PC-9 (cell line): Measurements from ENCODE around the gene GMDS. TPM values are rescaled to one million over a fixed set of nuclear protein-coding genes. Genes with fewer than 3 reads are reported as not detected.
A peak's percentile ranks its signal among the peaks of the same experiment; 100 is the strongest.

Experiments used
- BruUV-seq: library from RNA; stranded (reverse); fragments of 400-500 nt; replicated peaks from 2 replicates; lab custom pipeline; 2021; lab: Mats Ljungman, UMichigan
- CTCF ChIA-PET: fragments of 300-600 bp; sonication (Branson Sonifier 250); formaldehyde crosslinking; loops from one replicate; lab custom pipeline; 2022; ENCODE audit warnings: antibody characterized with exemption; lab: Charles Lee
- POLR2A ChIA-PET: fragments of 300-600 bp; sonication (Branson Sonifier 250); formaldehyde crosslinking; loops from one replicate; lab custom pipeline; 2022; ENCODE audit warnings: antibody characterized with exemption; ENCODE audit not compliant: unreplicated experiment; lab: Charles Lee
- DNase-seq, 2 experiments: peaks; one replicate each; pipeline versions ENCODE4 v3.0.0 to v3.0.0-alpha.2; 2015 to 2022; ENCODE audit warnings: mixed read lengths in 1 of 2
- H2AFZ ChIP-seq: fragments of 200-600 bp; sonication (generic); 2 replicates; pipeline ENCODE4 v1.8.1; 2017; ENCODE audit warnings: antibody characterized with exemption
- H3F3A ChIP-seq: fragments of 200-600 bp; sonication (generic); 2 replicates; pipeline ENCODE4 v1.8.1; 2017; ENCODE audit warnings: antibody characterized with exemption, mild to moderate bottlenecking, low read depth; ENCODE audit not compliant: insufficient read depth
- H3K27ac ChIP-seq: fragments of 200-600 bp; sonication (generic); 2 replicates; pipeline ENCODE4 v1.6.1; 2016; ENCODE audit warnings: mixed run types
- H3K27me3 ChIP-seq: fragments of 200-600 bp; sonication (generic); 2 replicates; pipeline ENCODE4 v1.6.1; 2016; ENCODE audit warnings: low read depth, mixed run types; ENCODE audit not compliant: insufficient read depth
- H3K36me3 ChIP-seq: fragments of 200-600 bp; sonication (generic); 2 replicates; pipeline ENCODE4 v1.6.1; 2016; ENCODE audit warnings: low read depth, mixed run types
- H3K4me1 ChIP-seq: fragments of 200-600 bp; sonication (generic); replicated peaks from 2 replicates; pipeline ENCODE4 v1.6.1; 2016; ENCODE audit warnings: mixed run types; ENCODE audit not compliant: insufficient read depth
- H3K4me2 ChIP-seq: fragments of 200-600 bp; sonication (generic); 2 replicates; pipeline ENCODE4 v1.6.1; 2017; ENCODE audit warnings: mixed run types
- H3K4me3 ChIP-seq: fragments of 200-600 bp; sonication (generic); 2 replicates; pipeline ENCODE4 v1.6.1; 2016; ENCODE audit warnings: mixed run types
- H3K79me2 ChIP-seq: fragments of 200-600 bp; sonication (generic); 2 replicates; pipeline ENCODE4 v1.6.1; 2017; ENCODE audit warnings: low read depth, mixed run types
- H3K9me2 ChIP-seq: fragments of 200-600 bp; sonication (generic); 2 replicates; pipeline ENCODE4 v1.8.1; 2017; ENCODE audit warnings: mild to moderate bottlenecking; ENCODE audit not compliant: insufficient read depth
- H3K9me3 ChIP-seq: fragments of 200-600 bp; sonication (generic); 2 replicates; pipeline ENCODE4 v1.8.1; 2016; ENCODE audit warnings: low read depth; ENCODE audit not compliant: insufficient read depth
- H4K20me1 ChIP-seq: fragments of 200-600 bp; sonication (generic); 2 replicates; pipeline ENCODE4 v1.8.1; 2017; ENCODE audit not compliant: insufficient read depth
- CTCF ChIP-seq: fragments of 200-600 bp; sonication (generic); conservative IDR thresholded peaks from 2 replicates; pipeline ENCODE4 v1.6.1; 2017; ENCODE audit warnings: mixed run types, antibody characterized with exemption, mild to moderate bottlenecking, moderate library complexity
- EZH2 ChIP-seq: fragments of 200-600 bp; sonication (generic); IDR thresholded peaks from 2 replicates; pipeline ENCODE4 v1.8.0; 2017; ENCODE audit warnings: antibody characterized with exemption, low read depth
- intact Hi-C: fragments of 100-400 bp; cut with micrococcal nuclease; formaldehyde crosslinking; loops from one replicate; pipeline ENCODE4 v1.10.0; 2022; ENCODE audit not compliant: unreplicated experiment
- total RNA-seq: library from RNA; stranded (reverse); gene quantifications from 2 replicates; pipeline ENCODE4 v1.2.3, GENCODE V29; 2021

The GMDS gene
- total RNA-seq, 1 experiment from 2014 or later, result 30.1 TPM

GRCh38 chr6:1603708-1604107 is 641.7 kb downstream of the GMDS start:
- Histone ChIP-seq H4K20me1 (no peaks in the 10 kb centered on the region), H3F3A (no peaks in the 10 kb centered on the region), H3K27ac (no peak overlapping the region), H3K36me3 (no peaks in the 10 kb centered on the region), H3K4me3 (no peak overlapping the region), H2AFZ (no peak overlapping the region), H3K9me3 (no peaks in the 10 kb centered on the region), H3K27me3 (no peaks in the 10 kb centered on the region), H3K4me2 (peak overlapping the region; percentile 90), H3K79me2 (no peaks in the 10 kb centered on the region), H3K9me2 (no peaks in the 10 kb centered on the region), H3K4me1 (no peaks in the 10 kb centered on the region; the same call in 1 of the 2 replicates)
- BruUV-seq, result no TSS peak
- TF ChIP-seq CTCF (no peak), EZH2 (no peak)
- ChIA-PET POLR2A (no interaction called here), CTCF (no interaction called here)
- DNase-seq, result no peak
- intact Hi-C loops, result loop anchor here (1.0 to 10.0 kb wide), 2 partner anchors 421 to 501 kb away; no protein-coding TSS in a partner anchor

GRCh38 chr6:1602049-1602713 is 643.2 kb downstream of the GMDS start:
- H3K79me2 ChIP-seq, result no peaks in the 10 kb centered on the region
- no peak for DNase-seq
- H4K20me1 ChIP-seq, result no peaks in the 10 kb centered on the region
- no peaks in the 10 kb centered on the region for H3K27me3 ChIP-seq
- H2AFZ ChIP-seq, result no peak overlapping the region
- intact Hi-C loops, result loop anchor here (10.0 kb wide), 1 partner anchor 423 kb away; no protein-coding TSS in a partner anchor
- no peaks in the 10 kb centered on the region for H3K9me3 ChIP-seq
- H3K4me1 ChIP-seq, result no peaks in the 10 kb centered on the region; the same call in 1 of the 2 replicates
- no peak overlapping the region for H3K4me2 ChIP-seq
- ChIA-PET CTCF (no interaction called here), POLR2A (no interaction called here)
- no peaks in the 10 kb centered on the region for H3K36me3 ChIP-seq
- TF ChIP-seq CTCF (no peak), EZH2 (no peak)
- no peaks in the 10 kb centered on the region for H3F3A ChIP-seq
- no TSS peak for BruUV-seq
- no peak overlapping the region for H3K4me3 ChIP-seq
- no peaks in the 10 kb centered on the region for H3K9me2 ChIP-seq
- H3K27ac ChIP-seq, result no peak overlapping the region

- TF ChIP-seq EZH2, result no peak
- no peak for TF ChIP-seq CTCF
These were observed 644.0 kb downstream of the GMDS start for GRCh38 chr6:1601158-1602048.

More at GRCh38 chr6:1601158-1602048, 644.0 kb downstream of the GMDS start:
- Histone ChIP-seq H3K4me1 (no peaks in the 10 kb centered on the region), H3K4me3 (no peak overlapping the region), H3K36me3 (no peaks in the 10 kb centered on the region), H3K4me2 (no peak overlapping the region), H2AFZ (no peak overlapping the region), H3K27ac (no peak overlapping the region), H3K27me3 (no peaks in the 10 kb centered on the region), H3K79me2 (no peaks in the 10 kb centered on the region), H4K20me1 (no peaks in the 10 kb centered on the region), H3K9me3 (no peaks in the 10 kb centered on the region), H3K9me2 (no peaks in the 10 kb centered on the region), H3F3A (no peaks in the 10 kb centered on the region)
- intact Hi-C loops, result loop anchor here (10.0 kb wide), 1 partner anchor 423 kb away; no protein-coding TSS in a partner anchor
- CTCF ChIA-PET, result no interaction called here
- no TSS peak for BruUV-seq
- DNase-seq, result no peak
- POLR2A ChIA-PET, result no interaction called here
